Activated T-cell treated with anti-CD3 and anti-CD28 coated beads for 24 hours (primary cell): ENCODE measurements around the gene NCAPG.
A peak's percentile ranks its signal among the peaks of the same experiment; 100 is the strongest.

Experiments used
- DNase-seq: peaks from one replicate; pipeline ENCODE4 v3.0.0-alpha.2; 2020; ENCODE audit warnings: low read depth

The NCAPG gene, protein sequence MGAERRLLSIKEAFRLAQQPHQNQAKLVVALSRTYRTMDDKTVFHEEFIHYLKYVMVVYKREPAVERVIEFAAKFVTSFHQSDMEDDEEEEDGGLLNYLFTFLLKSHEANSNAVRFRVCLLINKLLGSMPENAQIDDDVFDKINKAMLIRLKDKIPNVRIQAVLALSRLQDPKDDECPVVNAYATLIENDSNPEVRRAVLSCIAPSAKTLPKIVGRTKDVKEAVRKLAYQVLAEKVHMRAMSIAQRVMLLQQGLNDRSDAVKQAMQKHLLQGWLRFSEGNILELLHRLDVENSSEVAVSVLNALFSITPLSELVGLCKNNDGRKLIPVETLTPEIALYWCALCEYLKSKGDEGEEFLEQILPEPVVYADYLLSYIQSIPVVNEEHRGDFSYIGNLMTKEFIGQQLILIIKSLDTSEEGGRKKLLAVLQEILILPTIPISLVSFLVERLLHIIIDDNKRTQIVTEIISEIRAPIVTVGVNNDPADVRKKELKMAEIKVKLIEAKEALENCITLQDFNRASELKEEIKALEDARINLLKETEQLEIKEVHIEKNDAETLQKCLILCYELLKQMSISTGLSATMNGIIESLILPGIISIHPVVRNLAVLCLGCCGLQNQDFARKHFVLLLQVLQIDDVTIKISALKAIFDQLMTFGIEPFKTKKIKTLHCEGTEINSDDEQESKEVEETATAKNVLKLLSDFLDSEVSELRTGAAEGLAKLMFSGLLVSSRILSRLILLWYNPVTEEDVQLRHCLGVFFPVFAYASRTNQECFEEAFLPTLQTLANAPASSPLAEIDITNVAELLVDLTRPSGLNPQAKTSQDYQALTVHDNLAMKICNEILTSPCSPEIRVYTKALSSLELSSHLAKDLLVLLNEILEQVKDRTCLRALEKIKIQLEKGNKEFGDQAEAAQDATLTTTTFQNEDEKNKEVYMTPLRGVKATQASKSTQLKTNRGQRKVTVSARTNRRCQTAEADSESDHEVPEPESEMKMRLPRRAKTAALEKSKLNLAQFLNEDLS

DNA sequence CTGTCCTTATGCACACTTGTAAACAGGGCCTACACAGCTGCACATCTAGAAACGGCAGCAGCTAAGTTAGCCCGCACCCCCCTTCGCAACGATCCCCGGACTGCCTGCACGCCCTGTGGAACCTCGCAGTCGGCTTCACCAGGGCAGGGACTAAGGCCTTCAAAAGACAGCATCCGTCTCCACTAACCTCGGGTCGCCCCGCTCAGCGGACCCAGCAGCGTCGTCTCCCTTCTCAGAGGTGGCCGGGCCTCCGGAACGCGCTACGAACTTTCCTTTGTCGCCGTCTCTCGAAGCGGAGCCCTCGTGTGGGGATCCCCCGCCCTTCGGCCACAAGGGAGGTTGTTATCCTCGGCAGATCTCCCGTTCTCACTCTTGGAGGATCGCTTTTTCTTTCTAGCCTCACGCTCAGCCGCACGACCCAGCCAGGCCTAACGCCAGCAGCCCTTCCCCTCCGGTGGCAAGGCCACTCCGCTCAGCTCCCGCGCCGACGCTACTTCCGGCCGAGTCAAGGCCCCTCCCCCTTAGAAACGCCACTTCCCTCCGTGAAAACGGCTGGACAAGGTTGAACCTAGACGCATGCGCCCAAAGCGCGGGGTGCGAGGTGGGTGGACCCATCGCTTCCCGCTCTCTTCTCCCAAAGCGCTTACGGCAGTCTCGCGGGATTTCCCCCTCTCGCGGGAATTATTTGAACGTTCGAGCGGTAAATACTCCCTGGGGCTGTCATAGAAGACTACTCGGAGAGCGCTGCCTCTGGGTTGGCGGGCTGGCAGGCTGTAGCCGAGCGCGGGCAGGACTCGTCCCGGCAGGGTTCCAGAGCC lies at the start of gene NCAPG, which contains the start of gene DCAF16:
TSS of gene NCAPG (plus strand) at position 720 of the 818 bp plus-strand sequence. CDS start 99 bp downstream, outside the sequence.
TSS of gene DCAF16 (minus strand) at position 498 of the 818 bp plus-strand sequence. CDS start 6,616 bp downstream, outside the sequence.
- peak; percentile 99 for DNase-seq

DNA sequence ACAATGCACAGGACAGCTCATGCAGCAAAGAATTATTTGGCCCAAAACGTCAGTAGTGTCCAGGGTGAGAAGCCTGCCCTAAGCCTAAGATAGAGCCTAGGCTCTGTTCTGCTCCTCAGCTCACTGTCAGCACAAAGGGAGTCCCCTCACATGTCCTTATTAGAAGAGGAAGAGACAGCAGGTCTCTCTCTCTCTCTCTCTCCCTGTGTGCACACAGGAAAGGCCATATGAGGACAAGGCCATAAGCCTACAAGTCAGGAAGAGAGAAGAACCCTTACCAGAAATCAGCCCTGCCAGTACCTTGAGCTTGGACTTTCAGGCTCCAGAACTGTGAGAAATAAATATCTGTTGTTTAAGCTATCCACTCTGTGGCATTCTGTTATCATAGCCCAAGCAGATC lies 49.7 kb upstream of the NCAPG start:
- DNase-seq, result no peak

DNA sequence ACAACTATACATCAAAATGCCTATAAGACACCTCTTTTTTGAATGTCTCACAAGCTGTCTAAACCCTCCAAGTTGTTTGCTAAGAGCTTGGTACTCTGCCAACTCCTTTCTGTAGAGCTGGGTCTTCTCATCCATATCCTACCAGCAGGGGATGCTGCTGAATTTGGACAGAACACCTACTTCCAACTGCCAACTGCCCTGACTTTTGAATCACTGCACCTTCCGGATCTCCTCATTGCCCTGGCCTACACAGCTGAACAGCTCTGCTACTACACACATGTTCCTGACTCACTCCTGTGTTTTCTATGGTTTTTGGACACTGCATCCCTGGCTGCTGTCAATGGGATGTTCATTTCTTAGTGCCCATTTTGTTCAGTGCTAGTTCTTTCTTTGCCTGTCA lies 48.1 kb upstream of the NCAPG start:
- no peak for DNase-seq

DNA sequence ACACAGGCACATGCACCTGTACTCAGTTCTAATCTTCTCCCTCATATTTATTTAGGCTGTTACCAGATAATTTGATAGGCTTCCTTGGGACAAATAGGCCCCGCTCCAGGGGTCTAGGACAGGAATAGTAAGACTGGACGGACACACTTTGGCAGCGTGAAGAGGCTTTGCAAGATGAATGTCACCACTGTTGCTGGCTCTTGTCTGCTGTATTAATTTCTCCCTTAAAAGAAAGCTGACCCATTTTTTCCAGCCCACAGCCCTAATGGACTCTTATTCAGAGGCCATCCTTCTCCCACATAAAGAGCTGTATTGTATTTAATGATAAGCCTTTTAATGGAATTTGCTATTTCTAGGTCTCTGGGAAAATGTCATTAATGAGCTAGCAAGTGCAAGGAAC lies 47.4 kb upstream of the NCAPG start:
- DNase-seq, result no peak

DNA sequence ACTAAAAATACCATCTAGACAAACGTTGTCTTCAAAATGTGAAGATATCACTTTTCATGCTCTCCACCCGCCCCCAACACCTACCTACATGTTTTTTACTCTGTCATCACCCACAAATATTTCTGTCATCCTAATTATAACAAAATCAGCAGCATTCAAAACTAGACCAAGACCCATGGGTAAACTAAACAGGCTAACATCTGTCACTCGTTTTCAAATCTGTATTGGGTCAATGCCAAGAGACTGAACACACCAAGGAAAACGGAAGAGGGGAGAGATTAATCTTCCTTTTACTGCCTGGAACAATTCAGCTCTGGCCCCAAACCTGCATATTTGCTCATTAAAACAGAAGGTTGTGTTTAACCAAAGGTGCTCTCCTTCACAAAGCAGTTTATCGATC lies 46.8 kb upstream of the NCAPG start:
- no peak for DNase-seq

DNA sequence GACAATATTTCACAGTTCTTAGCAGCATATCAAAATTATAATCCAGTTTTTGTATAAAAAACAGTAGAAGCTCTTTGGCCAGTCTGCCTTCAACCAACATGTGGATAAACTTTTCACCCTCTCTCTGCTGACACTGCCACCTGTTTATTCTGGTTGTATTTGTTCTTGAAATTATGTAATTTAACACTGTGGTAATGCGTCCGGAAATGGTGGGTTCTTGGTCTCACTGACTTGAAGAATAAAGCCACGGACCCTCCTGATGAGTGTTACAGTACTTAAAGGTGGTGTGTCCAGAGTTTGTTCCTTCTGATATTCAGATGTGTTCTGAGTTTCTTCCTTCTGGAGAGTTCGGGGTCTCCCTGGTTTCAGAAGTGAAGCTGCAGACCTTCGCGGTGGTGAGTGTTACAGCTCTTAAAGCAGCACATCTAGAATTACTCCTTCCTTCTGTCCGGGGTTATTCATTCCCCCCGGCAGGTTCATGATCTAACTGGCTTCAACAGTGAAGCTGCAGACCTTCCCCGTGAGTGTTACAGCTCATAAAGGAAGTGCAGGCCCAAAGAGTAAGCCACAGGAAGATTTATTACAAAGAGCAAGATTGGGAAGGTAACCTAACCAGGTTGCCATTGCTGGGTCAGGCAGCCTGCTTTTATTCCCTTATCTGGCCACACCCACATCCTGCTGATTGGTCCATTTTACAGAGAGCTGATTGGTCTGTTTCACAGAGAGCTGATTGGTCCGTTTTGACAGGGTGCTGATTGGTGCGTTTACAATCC lies 45.1 kb upstream of the NCAPG start:
- no peak for DNase-seq

DNA sequence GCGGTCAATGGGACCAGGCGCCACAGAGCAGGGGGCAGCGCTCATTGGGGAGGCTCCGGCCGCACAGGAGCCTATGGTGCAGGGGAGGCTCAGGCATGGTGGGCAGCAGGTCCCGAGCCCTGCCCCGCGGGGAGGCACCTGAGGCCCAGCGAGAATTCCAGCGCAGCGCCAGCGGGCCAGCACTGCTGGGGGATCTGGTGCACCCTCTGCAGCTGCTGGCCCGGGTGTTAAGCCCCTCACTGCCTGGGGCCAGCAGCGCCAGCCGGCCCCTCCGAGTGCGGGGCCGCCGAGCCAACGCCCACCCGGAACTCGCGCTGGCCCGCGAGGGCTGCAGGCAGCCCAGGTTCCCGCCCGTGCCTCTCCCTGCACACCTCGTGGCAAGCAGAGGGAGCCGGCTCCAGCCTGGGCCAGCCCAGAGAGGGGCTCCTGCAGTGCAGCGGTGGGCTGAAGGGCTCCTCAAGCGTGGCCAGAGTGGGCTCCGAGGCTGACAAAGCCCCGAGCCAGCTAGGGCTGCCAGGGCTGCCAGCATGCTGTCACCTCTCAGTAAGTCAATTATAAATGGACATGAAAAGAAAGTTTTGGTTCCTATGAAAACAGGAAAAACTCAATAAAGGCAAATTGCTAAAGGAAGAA lies 43.8 kb upstream of the NCAPG start:
- DNase-seq, result no peak

DNA sequence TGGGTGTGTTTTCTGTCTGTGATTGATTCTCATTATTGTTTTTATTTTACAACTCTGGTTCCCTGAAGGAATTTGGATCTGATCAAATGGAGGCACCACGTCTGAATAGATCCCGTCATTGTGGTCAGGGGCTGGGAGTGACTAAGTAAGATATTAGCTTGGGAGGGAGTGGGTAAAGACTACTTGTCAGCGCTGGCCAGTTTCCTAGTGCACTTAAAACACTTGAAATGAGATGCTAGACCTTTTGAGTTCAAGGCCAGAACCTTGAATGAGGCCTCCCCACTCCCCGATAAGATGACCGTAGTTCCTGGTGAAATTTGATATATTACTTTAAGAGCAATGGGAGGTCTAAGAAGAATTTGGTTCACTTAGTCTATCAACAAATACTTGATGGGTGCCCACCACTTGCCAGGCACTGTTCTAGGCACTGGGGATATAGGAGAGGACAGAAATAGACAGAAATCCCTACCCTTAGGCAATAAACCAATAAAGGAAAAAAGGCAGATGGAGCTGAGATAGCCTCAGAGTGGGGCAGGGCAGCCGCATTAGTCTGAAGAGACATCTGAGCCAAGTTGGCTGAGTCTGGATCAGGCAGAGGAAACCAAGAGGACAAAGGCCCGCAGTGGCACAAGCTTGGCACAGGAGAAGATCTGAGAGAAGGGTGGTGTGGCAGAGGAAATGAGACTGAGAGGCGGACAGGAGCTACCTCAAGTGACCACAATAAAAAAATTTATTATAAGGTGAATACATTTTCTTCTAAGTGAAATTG lies 41.2 kb upstream of the NCAPG start:
- no peak for DNase-seq

DNA sequence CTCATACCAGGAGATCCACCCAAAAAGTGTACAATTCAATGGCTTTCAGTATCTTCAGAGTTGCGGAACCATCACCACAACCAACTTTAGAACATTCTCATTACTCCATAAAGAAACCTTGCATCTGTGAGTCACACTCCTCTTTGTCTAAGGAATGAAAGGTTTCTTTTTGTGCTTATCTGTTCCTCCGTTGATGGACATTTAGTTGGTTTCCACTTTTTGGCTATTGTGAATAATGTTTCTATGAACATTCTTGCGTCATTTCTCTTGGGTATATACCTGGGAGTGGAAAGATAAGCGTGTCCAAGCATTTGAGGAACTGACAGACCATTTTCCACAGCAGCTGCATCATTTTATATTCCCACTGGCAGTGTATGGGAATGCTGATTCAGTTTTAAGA lies 39.9 kb upstream of the NCAPG start:
- DNase-seq, result no peak

DNA sequence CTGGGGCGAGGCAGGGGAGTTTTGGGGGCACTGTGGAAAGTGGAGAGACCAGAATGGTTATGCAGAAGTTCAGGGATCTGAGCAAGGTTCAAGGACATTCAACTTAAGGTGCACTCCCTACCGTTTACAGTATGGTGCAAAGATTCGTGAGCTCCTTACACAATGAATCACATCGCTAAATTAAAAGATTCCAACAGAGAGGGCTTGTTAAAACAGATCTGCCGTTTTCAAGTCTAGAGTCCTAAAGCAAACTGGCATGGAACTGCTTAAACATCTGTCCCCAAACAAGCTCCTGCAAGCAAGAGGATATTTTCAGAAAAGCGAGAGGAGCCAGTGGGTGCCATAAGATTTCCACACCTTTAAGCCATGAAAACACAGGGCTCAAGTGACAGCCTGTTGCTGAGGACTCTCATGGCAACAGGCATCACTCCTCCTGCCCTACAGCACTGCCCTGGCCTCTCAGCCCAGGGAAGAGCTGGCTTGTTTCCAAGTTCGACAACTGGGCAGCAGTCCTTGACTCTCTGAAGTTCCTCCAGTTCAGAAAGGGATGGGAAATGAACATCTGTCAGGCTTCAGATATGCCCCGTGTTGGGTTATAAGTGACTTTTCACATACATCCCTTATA lies 39.4 kb upstream of the NCAPG start:
- no peak for DNase-seq

DNA sequence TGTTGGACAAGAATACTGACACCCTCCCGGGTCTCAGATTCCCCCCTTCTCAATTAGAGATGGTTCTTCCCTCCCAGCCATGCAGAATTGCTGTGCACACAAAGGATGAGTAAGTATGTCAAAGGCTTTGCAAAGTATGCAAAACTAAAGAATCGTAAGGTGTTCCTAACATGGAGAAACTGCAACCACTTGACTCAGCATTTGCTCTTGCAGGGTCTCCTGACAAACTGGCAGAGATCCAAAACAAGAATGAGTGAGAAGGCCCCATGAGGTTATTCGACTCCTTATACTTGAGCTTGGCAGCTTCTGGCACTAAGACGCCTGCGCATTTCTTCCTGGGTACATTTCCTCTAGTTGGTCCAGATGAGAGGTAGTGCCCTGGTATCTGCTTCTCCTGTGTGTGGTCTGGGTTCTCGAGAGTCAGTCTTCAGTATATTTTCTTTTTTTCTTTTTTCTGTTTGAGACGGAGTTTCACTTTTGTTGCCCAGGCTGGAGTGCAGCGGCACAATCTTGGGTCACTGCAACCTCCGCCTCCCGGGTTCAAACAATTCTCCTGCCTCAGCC lies 37.6 kb upstream of the NCAPG start:
- DNase-seq, result no peak

DNA sequence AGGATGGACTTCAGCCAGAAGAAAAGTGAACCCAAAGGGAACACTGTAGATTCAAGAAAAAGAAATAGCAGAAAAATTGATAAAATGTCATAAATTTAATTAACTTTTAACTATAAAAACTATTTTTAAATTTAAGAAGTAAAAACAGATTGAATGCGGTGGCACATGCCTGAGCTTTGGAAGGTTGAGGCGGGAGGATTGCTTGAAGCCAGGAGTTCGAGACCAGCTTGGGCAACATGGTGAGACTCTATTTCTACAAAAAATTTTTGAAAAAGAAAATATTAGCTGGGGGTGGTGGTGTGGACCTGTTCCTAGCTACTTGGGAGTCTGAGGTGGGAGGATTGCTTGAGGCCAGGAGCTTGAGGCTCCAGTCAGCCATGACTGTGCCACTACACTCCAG lies 32.3 kb upstream of the NCAPG start:
- DNase-seq, result no peak

DNA sequence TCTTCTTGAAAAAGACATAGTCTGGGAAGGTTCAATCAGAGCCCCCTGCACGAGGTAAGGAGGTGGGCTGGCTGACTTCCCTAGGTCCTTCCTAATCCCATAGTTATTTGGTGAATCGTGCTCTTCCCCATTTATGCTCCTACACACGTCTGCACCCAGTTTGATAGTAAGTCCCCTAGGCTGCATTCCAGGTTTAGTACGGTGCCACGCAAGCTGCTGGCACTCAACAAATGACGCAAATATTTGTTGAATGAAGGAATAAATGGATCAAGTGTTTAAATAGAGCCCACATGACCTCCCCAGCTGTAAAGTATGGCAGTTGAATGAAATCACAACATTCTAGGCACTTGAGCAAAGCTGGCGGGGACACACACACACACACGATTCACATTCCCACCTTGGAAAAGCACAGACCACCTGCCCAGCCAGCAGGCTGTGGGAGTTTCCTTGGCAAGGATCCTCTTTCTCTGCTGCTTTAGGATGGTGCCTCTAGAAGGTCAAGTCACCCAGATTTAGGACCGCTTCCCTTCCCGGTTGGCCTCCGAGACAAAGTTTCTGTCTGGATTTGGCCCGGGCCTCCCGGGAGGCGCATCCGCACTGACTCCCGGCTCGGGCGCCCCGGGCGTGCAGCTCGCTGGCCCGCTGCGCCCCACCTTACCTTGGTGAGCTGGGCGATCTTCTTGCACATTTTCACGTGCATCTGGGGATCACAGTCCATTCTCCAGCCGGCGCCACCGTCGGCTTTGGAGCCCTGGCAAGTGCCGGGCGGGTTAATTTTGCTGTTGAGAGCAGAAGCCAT lies 30.1 kb upstream of the NCAPG start:
- DNase-seq, result no peak

DNA sequence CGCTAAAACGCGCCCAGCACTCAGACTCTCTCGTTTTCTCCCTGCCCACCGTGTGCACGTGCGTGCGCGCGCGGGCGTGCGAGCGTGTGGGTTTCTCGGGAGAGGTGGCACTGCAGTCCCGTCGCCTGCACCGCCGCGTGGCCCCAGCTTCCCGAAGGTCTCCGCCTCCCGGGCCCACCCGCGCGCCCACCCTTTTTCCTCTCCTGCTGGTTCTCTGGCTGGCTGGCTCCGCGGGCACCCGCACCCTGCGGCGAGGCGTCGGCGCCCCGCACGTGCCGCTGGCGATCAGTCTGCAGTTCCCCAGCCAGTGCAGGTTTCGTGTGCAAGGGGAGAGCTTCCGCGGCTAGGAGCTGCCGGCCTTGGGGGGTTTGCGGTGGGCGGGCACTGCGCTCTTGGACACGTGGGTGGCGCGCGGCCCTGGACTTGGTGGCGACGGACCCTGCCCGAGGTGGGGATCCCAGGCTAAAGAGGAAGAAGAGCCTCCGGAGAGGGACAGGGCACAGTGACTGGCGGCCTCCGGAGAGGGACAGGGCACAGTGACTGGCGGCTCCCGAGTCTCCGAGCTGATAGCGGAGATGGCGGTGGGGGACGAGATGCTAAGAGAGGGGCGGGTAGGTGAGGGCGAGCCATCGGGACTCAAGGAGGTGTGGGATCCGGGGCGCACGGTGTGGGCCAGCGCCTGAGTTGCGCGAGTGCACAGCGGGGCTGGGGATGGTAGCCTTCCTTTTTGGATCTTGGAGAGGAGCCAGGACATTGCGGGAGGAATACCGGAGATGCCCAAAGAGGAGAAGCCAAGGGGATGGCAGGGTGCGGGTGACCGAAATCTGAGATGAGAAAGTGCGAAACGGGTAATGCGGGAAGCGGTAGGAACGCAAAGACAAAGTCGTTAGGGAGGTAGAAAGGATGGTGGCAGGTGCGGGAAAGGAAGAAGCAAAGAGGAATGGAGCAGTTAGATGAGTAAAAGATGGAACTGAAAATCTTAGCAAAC lies 29.2 kb upstream of the NCAPG start, which contains the start of gene FAM184B:
TSS of gene FAM184B (minus strand) at position 322 of the 988 bp plus-strand sequence. CDS start 322 bp downstream, outside the sequence.
- DNase-seq, result no peak

DNA sequence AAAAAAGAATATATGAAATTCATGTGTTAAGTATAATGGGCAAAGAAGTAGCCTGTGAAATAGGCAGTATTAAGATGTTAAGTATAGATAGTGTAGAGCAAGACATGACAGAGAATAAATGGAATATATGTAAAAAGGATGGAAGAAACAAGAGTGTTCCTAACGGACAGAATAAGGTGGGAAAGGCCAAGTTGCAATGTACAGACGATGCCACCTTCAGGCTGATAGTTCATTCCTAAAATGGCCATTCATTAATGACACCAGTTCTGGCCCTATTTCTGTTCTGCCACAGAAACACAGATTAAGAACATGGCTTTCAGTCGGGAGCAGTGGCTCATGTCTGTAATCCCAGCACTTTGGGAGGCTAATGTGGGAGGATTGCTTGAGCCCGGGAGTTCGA lies 24.9 kb upstream of the NCAPG start:
- no peak for DNase-seq

DNA sequence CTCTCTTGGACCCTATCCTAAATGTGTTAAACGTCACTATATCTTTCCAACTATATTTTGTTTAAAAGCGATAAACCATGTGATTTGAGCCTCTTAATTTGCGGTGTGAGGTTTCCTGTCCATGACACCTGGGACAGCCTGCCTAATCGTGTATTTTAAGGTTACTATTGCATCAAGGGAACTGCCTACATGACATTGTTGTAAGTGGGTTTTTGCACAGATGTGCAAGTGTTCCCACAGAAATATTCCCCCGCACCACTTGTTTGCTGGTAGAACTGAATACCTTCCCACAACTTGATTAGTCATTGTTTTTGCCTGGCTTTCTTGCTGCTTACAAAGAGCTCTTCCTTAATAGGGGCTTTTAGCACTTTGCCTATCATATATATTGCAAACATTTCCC lies 24.2 kb upstream of the NCAPG start:
- DNase-seq, result no peak

DNA sequence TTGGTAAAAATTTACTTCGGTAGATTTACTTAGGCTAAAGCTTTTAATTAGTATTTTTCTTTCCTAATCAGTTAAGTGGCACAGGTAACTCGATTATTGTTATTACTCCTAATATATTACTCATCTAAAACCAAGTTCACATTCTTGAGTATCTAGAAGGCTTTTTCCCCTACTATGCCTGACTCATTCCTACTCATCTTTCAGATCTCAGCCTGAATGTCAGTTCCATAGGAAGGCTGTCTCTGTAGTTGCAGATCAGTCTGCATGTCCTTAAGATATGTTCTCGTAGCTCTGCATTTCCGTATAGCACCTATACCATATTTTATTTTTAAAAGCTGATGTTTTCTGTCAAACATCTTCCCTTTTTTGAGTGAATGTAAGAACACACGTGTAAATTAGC lies 23.5 kb upstream of the NCAPG start:
- DNase-seq, result no peak
